Aorta (tissue), 5 donors: ENCODE data around the gene NKX1-1. TPM values are rescaled to one million over a fixed set of nuclear protein-coding genes. Genes with fewer than 3 reads are reported as not detected.

Source experiments
- ATAC-seq: fragments of 200-7000 bp; cut with Tn5 transposase; one replicate; pipeline ENCODE4 v1.9.1; 2022; ENCODE audit warnings: moderate library complexity; ENCODE audit not compliant: low FRiP score
- DNase-seq, 2 donors: peaks; one replicate each; pipeline ENCODE4 v3.0.0-alpha.2; 2020
- H3K27ac ChIP-seq, 2 donors: one replicate each; pipeline ENCODE4 v1.5.1; 2013; ENCODE audit warnings: low read length in 2 of 2, mild to moderate bottlenecking in 2 of 2, moderate library complexity in 2 of 2, control low read depth in 1 of 2, inconsistent platforms in 1 of 2, low read depth in 1 of 2
- H3K27me3 ChIP-seq, 2 donors: one replicate each; pipeline ENCODE4 v1.6.1; 2013; ENCODE audit warnings: control low read depth in 1 of 2, low read length in 1 of 2, mild to moderate bottlenecking in 1 of 2, moderate library complexity in 1 of 2; ENCODE audit not compliant: insufficient read depth in 2 of 2, control insufficient read depth in 1 of 2
- H3K36me3 ChIP-seq, 2 donors: one replicate each; pipeline ENCODE4 v1.6.1; 2013; ENCODE audit warnings: control low read depth in 1 of 2, low read length in 1 of 2, mild to moderate bottlenecking in 1 of 2; ENCODE audit not compliant: insufficient read depth in 2 of 2, control insufficient read depth in 1 of 2
- H3K4me1 ChIP-seq, 2 donors: one replicate each; pipeline ENCODE4 v1.6.1; 2013; ENCODE audit warnings: low read length in 2 of 2, control low read depth in 1 of 2, mild to moderate bottlenecking in 1 of 2, moderate library complexity in 1 of 2; ENCODE audit not compliant: insufficient read depth in 2 of 2, control insufficient read depth in 1 of 2
- H3K4me3 ChIP-seq, 2 donors: one replicate each; pipeline ENCODE4 v1.5.1; 2013; ENCODE audit warnings: low read length in 2 of 2, control low read depth in 1 of 2, mild to moderate bottlenecking in 1 of 2
- H3K9me3 ChIP-seq: one replicate; pipeline ENCODE4 v1.6.1; 2013; ENCODE audit warnings: mild to moderate bottlenecking, low read length; ENCODE audit not compliant: control insufficient read depth
- WGBS, 2 donors: extraction: QIAGEN DNeasy Blood & Tissue Kit; methylation state at CpG; one replicate each; pipeline ENCODE4 v1.1.7; 2013; 5-methylcytosine and 5-hydroxymethylcytosine counted together
- intact Hi-C, 2 donors: fragments of 100-400 bp; cut with DNase I; formaldehyde crosslinking; loops; one replicate each; pipeline versions ENCODE4 v1.14.2 to v1.15.0; 2022
- polyA plus RNA-seq, 2 donors: library from polyadenylated mRNA; stranded (reverse); fragments of 200-250 nt; gene quantifications; one replicate each; pipeline ENCODE4 v1.2.3, GENCODE V29; 2013
- total RNA-seq, 2 donors: library from RNA; stranded (reverse); fragmentation: NEBNext Ultra II Directional; extraction: Animal tissue kit (Norgen Biotek cat#: 25700); gene quantifications; one replicate each; pipeline ENCODE4 v1.2.1, GENCODE V29; 2021
- donor health status: healthy with polysubstance abuse.
- donor health status: Bipolar disorder and iron deficiency.
- donor health status: DM: no; HTN: no; CAD: no.
- donor health status: DM: no; HTN: no; CAD: no.
- donor health status: DM: yes; HTN: yes; CAD: no.

Gene NKX1-1
- total and polyA plus RNA-seq, 4 donors, result not detected

DNA sequence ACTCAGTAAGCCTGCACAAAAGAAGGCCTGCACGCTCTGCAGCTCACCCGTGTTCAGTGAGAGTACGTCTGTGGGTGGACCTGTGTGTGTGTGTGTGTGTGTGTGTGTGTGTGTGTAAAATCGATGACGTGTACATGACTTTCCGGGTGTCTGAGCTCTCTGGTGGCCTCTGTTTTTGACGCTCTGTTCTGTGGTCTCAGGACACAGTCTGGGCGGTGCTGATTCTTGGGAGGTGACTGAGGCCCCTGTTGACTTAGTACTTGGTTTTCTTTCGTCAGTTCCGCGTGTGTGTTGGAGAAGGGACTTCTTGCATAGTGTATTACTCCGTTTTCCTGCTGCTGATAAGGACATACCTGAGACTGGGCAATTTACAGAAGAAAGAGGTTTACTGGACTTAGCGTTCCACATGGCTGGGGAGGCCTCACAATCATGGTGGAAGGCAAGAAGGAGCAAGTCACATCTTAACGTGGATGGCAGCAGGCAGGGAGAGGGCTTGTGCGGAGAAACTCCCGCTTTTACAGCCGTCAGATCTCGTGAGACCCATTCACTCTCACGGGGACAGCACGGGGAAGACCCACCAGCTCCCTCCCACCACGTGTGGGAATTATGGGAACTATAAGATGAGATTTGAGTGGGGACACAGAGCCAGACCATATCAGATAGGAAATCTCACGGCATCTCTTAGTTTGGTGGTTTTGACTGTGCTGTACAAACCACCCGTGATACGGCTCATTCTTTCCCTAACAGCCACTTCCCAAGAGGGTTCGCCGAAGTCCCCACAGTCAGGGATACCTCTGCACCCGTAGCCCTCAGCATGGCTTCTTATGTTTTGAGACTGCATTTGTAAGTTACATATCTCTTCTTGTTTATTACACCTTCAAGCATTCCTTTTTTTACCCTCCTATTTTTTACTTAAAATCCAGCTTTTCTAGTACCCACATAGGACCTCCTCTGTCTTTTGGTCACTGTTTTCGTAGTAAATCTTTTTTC lies 34.8 kb downstream of the NKX1-1 start:
- H3K4me1 ChIP-seq, result no peaks in the 10 kb centered on the region
- H3K36me3 ChIP-seq, result peaks cover 0 to 1% of the 10 kb centered on the region in 2 donors
- H3K27ac ChIP-seq, result no peak overlapping the region
- H3K4me3 ChIP-seq, result no peak overlapping the region
- H3K9me3 ChIP-seq, result no peaks in the 10 kb centered on the region
- ATAC-seq, result no peak
- no peaks in the 10 kb centered on the region for H3K27me3 ChIP-seq
- peak in 1 of 2 donors; percentile 14 for DNase-seq
- 91 to 95% methylated on average over 28 of the region's 28 CpGs for WGBS, 2 donors
- intact Hi-C loops, result no loop called here

DNA sequence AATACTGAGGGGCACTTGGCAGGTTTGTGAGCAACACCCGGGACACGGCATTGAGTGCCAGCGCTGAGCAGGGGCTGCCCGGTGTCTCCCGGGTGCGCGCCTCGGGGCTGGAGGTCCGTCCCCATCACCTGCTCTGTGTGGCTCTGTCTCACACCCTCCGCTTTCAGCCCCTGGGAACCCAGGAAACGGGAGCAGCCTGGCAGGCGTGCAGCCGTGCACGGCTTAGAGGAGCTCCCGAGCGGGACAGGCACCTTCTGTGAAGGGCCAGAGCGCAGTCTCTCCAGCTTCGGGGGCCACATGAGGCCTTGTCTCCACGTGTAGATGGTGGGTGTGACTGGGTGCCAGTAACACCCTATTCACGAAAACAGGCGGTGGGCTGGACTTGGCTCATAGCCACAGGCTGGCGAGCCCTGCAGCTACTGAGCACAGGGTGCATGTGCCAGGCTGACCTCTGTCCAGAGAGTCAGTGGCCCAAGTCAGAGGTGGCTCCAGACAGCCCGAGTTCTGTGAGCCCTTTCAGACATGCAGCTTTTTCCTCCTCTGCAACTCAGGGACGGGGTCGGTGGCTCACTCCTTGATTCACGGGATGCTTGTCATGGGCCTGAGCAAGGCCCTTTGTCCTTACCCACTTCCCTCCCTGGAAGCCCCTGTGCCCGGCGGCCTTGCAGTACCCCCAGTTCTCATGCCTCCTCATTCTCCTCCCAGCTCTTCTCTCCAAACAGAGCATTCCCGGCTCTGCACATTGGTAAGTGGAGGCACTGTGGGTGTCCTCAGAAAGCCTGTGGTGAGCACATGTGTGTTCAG lies 35.7 kb downstream of the NKX1-1 start:
- H3K27ac ChIP-seq, result no peak overlapping the region
- no peaks in the 10 kb centered on the region for H3K27me3 ChIP-seq
- H3K36me3 ChIP-seq, result no peaks in the 10 kb centered on the region
- WGBS, 2 donors, result 92% methylated on average over 29 of the region's 29 CpGs
- H3K4me1 ChIP-seq, result no peaks in the 10 kb centered on the region
- H3K9me3 ChIP-seq, result no peaks in the 10 kb centered on the region
- intact Hi-C loops, result no loop called here
- ATAC-seq, result no peak
- no peak overlapping the region for H3K4me3 ChIP-seq
- peak; percentile 29 to 59 for DNase-seq

DNA sequence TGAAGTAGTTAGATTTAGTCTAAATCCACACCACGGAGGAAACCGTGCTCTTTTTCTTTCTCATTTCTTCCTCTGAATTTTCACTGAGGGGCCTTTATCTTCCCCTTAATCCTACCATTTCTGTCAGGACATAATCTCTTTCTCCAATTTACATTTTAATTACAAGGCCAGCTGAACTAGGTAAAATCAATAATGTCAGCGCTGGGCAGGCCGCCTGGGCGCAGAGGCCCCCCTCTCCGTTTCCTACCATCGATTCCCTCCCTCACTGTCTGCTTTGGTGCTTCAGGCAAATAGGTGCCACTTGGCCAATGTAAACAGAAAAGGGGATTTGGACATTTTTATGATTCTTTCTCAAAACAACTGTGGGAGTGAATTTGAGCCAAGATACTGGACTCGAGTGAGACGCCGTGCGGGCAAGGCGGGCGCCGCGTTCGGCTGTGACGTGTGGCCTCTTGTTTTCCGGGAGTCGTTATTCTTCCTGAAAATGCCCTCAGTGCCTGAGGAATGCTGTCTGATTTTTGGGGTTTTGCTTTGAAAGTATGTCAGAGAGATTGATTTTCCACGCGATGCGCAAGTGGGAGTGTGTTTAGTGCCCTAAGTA lies 36.7 kb downstream of the NKX1-1 start:
- H3K4me1 ChIP-seq, result no peaks in the 10 kb centered on the region
- no peaks in the 10 kb centered on the region for H3K9me3 ChIP-seq
- no peak overlapping the region for H3K4me3 ChIP-seq
- intact Hi-C loops, result no loop called here
- DNase-seq (peak; percentile 13 to 49), ATAC-seq (no peak)
- no peaks in the 10 kb centered on the region for H3K27me3 ChIP-seq
- WGBS, 2 donors, result 69 to 91% methylated on average over 22 of the region's 22 CpGs
- no peaks in the 10 kb centered on the region for H3K36me3 ChIP-seq
- H3K27ac ChIP-seq, result no peak overlapping the region

DNA sequence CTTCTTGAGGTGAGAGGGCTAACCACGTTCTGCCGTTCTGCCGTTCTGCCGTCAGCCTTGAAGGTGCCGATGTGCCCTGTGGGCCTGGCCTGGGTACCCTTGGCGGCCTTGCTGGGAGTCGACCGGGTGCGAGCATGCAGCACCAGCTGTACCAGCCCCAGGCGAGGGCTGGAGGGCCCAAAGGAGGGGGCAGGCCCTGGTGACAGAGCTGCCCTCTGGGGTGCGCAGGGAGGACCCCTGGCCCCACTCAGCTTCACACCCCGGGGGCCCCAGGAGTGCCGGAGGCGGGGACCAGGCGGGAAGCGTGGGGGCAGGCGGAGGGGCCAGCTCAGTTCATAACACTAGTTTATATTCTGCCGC lies 37.2 kb downstream of the NKX1-1 start:
- ATAC-seq (no peak), DNase-seq (peak in 1 of 2 donors; percentile 34)
- Histone ChIP-seq H3K27ac (no peak overlapping the region), H3K36me3 (no peaks in the 10 kb centered on the region), H3K4me1 (no peaks in the 10 kb centered on the region), H3K27me3 (no peaks in the 10 kb centered on the region), H3K9me3 (no peaks in the 10 kb centered on the region), H3K4me3 (no peak overlapping the region)
- 91 to 92% methylated on average over 17 to 18 of the region's 18 CpGs for WGBS, 2 donors
- intact Hi-C loops, result no loop called here

GRCh38 chr4:1368421-1369090 lies 37.7 kb downstream of the NKX1-1 start:
- H3K4me1 ChIP-seq, result no peaks in the 10 kb centered on the region

DNA sequence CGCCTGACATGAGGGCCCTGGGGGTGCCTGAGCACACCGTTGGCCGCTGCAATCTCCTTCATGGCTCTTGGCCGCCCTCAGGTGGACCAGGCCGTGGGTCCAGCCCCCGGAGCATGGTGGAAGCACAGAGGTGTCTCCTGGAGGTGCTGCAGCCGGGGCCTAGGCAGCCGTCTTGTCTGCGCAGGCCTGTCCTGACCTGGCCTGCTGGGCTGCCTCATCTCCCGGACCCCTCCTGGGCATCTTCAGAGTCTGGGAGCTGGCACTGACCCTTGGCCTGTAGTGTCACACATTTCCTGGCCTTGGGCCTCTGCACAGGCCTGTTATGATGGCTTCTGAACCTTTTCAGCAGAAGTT lies 38.3 kb downstream of the NKX1-1 start:
- 89 to 90% methylated on average over 10 of the region's 10 CpGs for WGBS, 2 donors
- Histone ChIP-seq H3K4me3 (no peak overlapping the region), H3K9me3 (no peaks in the 10 kb centered on the region), H3K4me1 (no peaks in the 10 kb centered on the region), H3K36me3 (no peaks in the 10 kb centered on the region), H3K27me3 (no peaks in the 10 kb centered on the region), H3K27ac (no peak overlapping the region)
- intact Hi-C loops, result no loop called here
- DNase-seq (peak; percentile 39 to 54), ATAC-seq (no peak)

More at GRCh38 chr4:1368421-1369090, 37.7 kb downstream of the NKX1-1 start:
- DNase-seq (peak; percentile 37 to 76), ATAC-seq (no peak)
- Histone ChIP-seq H3K4me3 (no peak overlapping the region), H3K27ac (no peak overlapping the region), H3K36me3 (no peaks in the 10 kb centered on the region), H3K9me3 (no peaks in the 10 kb centered on the region), H3K27me3 (no peaks in the 10 kb centered on the region)
- intact Hi-C loops, result no loop called here
- 88 to 93% methylated on average over 24 of the region's 24 CpGs for WGBS, 2 donors

- DNase-seq, result peak; percentile 21 to 61
- Histone ChIP-seq H3K4me3 (no peak overlapping the region), H3K36me3 (no peaks in the 10 kb centered on the region), H3K9me3 (no peaks in the 10 kb centered on the region), H3K27ac (no peak overlapping the region), H3K27me3 (no peaks in the 10 kb centered on the region), H3K4me1 (no peaks in the 10 kb centered on the region)
- no peak for ATAC-seq
- intact Hi-C loops, result no loop called here
- 95 to 96% methylated on average over 17 of the region's 17 CpGs for WGBS, 2 donors
These were observed 38.9 kb downstream of the NKX1-1 start for GRCh38 chr4:1367230-1367935.
